GM18499 (cell line): Measurements from ENCODE around the gene AQP12A.

Experiments
- ATAC-seq: cut with Tn5 transposase; IDR thresholded peaks from one replicate; pipeline ENCODE4 v1.9.1; 2021; ENCODE audit warnings: moderate number of reproducible peaks; ENCODE audit not compliant: insufficient read depth, unreplicated experiment

The AQP12A gene

DNA sequence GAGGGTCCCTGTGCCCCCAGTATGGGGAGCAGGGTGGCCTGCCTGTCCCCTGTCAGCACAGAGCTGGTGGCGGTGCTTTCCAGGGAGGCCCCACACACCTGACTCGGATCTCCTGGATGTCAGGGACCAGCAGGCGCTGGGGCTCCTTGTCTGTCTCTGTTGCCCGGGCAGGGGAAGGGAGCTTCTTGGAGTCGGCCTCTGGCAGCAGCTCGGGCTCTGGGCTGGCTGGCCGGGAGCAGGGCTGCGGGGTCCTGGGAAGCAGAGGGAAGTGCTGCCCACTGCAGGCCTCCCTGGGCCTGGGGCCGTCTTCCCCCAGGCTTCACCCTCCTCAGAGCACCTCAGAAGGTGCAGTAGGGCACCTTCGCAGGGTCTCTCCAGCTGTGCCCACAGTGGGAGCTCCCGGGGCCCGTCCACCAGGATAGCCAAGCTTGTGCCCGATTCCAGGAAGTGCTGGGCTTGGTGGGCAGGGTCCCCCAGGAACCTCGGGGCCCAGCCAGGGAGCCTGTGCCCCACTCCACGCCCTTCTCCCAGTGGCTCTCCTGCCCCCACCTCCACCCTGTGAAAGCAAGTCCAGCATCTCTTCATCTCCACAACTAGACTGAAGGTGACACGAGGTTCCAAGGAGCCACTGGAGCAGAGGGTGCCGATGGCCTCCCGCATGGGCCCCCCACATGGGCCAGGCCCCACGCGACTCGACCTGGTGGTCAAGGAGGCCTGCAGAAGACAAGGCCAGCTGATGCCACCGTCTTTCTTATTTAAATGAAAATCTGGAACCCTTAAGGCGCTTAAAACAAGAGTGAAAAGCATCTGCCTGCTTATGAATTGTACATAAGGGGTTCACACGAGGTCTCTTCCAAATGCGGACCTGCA, 28.2 kb downstream of the AQP12A start:
- ATAC-seq, result no peak

GRCh38 chr2:240720686-240721595, 29.3 kb downstream of the AQP12A start:
- ATAC-seq, result no peak

- no peak for ATAC-seq
These were observed 30.0 kb downstream of the AQP12A start for GRCh38 chr2:240721596-240722180.

DNA sequence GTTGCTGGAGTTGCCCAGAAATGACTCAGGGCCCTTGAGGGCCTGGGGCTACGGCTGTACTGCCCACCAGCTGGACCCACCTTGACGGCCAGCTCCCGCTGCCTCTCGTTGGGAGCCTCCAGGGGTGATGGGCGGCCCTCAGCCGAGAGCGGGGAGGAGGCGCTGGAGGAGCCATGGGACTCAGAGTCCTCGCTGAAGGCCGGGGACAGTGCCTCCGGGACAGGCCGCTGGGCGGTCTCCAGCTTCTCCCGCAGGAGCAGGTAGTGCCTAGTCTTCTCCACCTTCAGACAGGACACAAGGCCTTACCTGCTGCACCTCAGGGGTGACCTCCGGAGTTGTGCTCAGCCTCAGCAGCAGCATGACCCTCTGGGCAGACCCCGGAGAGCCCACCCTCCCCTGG, 30.7 kb downstream of the AQP12A start:
- no peak for ATAC-seq

DNA sequence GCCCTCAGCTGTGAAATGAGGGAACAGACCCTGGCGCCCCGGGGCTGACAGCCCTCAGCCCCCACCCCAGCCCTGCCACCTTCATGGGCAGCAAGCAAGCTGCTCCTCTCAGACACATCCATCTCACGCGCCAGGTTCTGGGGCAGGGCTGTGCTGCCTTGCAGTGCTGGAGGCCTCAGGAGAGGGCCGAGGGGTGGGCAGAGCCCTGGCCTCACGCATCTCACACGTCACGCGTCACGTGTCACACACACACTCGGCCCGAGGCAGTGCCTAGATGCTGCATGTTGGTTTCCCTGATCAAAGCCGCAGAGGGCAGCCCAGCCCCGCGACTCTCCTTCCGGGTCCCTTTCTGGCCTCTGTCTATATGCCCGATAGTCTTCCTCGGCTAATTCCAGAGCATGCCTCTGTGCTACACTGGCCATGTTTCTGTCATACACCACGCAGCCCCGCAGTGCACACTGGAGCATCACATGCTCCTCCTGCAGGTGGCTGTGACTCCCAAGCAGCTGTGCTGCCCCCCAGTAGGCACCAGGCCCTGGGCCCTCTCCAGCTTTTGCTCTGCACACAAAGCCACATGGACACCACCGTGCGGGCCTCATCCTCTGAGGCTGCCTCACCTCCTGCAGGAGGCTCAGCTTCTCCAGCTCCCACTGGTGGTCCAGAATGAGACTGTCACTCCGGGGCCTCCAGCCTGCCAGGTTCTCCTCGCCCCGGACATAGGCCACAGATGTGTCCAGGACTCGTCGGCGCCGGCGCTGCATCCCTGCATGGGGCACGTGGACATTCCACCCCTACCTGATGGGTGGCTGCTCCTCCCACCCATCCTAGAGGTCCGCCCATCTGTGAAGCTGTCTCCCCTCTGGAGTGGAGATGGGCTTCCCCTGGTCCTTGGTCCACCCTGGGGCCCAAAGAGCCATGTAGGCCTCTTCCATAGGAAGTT, 31.4 kb downstream of the AQP12A start:
- ATAC-seq, result no peak

GRCh38 chr2:240723851-240724250, 32.2 kb downstream of the AQP12A start:
- ATAC-seq, result no peak

DNA sequence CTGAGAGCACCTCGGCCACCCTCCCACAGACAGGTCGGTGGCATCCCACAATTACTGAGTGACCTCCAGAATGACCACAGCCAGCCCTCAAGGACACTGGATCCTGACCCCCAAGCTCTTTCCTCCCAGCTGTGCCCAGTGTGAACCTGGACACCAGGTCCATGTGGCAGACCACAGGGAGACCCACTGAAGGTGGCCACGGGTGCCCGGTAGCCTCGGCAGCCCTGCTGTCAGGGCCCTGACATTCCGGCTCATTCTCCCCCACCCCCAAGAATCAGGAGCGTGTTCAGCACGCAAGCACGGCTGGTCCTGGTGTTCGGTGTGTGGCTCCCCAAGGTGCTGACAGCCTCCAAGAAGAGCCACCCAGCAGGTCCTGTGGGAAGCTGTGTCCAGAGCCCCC, 32.8 kb downstream of the AQP12A start:
- ATAC-seq, result no peak

- no peak for ATAC-seq
These were observed 33.6 kb downstream of the AQP12A start for GRCh38 chr2:240725266-240725665.

DNA sequence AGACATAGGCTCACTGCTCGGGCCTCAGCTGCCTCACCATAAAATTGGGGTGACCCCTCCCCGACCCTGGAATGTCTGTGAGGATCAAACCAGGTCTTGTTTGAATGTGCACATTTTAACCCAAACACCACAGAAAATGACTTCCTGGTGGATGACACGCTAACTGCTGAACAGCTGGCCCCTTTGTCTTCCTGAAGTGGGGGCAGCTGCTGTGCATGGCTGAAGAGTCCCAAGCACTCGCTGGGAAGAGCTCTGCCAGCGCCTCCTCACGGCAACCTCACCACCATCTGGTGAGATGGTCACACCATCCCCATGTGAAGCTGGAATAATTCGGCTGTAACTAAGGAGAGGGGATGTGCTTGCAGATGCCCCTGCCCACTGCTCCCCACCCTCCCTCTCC, 34.0 kb downstream of the AQP12A start:
- no peak for ATAC-seq

DNA sequence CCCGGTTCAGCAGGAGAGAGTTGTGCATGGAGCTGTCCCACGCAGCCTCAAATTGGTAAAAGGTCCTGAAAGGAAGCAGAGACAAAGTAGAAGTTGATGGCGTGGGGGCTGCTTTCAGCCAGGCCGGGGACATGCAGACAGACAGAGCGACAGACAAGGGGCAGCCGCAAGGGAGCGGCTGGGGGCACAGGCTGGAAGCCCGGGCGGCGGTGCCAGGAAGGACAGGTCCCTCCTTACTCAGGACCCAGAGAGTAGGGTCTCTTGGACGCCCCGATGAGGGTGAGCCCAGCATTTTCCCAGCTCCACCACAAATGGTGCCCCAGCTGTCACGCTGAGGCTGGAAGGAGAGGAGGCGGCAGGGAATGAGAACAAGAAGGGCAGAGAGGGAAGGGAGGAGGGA, 35.2 kb downstream of the AQP12A start:
- ATAC-seq, result no peak

DNA sequence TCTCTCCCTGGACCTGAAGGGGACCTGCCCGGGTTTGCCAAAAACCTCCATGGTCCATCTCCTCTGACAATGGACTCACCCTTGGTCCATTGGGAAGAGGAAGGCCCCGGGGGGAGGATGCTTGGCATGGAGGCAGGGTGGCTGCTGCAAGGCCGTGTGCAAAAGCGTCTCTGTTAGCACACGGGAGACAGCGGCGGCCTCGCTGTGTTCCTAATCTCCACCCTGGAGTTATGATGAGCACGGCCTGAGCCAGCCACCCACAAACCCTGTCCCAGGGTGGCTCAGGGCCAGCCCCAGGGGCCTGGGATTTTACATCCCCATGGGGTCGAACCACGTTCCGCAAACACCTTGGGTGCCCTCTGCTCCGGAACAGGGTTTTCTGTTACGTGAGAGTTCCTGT, 35.8 kb downstream of the AQP12A start:
- ATAC-seq, result no peak

- ATAC-seq, result no peak
These were observed 36.2 kb downstream of the AQP12A start for GRCh38 chr2:240727913-240728312.

GRCh38 chr2:240728361-240728760, 36.7 kb downstream of the AQP12A start:
- ATAC-seq, result no peak

- ATAC-seq, result no peak
These were observed 37.2 kb downstream of the AQP12A start for GRCh38 chr2:240728827-240729226.

GRCh38 chr2:240730501-240731177, 39.0 kb downstream of the AQP12A start:
- no peak for ATAC-seq

GRCh38 chr2:240731178-240731545, 39.5 kb downstream of the AQP12A start:
- ATAC-seq, result no peak

GRCh38 chr2:240732184-240732583, 40.5 kb downstream of the AQP12A start:
- ATAC-seq, result no peak

DNA sequence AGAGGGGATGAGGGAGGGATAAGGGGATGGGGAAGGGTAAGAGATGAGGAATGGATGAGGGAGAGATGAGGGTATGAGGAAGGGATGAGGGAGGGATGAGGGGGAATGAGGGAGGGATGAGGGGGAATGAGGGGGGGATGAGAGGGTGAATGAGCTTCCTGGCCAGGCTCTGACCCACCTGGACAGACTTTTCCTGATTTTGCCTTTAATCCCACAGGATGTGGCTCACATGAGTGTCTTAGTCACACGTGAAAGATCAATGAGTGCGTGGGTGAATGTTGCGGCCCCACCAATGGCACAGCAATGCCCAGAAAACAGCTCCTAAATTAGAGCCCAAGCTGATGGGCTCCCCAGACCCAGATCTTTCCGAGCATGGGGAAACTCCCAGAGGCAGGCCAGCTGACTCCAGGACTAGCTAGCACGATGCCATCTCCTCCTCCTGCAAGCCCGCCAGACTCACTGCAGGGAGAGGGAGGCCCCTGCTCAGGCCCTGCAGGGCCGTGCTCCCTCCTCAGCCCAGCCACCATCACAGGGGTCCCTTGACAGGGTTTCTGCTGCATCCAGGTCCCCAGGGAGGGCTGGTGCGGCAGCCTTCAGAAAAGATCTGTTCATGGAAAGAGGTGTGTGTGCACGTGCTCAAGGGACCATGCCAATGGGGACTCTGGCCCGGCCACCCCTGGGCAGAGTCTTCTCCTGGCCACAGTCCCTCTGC, 41.4 kb downstream of the AQP12A start:
- ATAC-seq, result no peak
